Renal pelvis (tissue), 4 donors: ENCODE measurements around the gene ITGA1. TPM values are rescaled to one million over a fixed set of nuclear protein-coding genes. Genes with fewer than 3 reads are reported as not detected.

ENCODE experiments used
- DNase-seq: peaks from one replicate; pipeline ENCODE4 v3.0.0-alpha.2; 2013
- polyA plus RNA-seq, 3 donors: library from polyadenylated mRNA; unstranded; fragments of 120-200 nt; gene quantifications; one replicate each; pipeline ENCODE4 v1.2.1, GENCODE V29; 2013; ENCODE audit not compliant: insufficient read length in 3 of 3

Gene ITGA1
- polyA plus RNA-seq, 3 donors: 46.8 to 57.6 (median 49.1) TPM

GRCh38 chr5:52767766-52768480 lies 19.8 kb upstream of the ITGA1 start:
- no peak for DNase-seq

- DNase-seq: no peak
These were observed 18.7 kb upstream of the ITGA1 start for GRCh38 chr5:52769061-52769460.

- no peak for DNase-seq
These were observed 17.3 kb upstream of the ITGA1 start for GRCh38 chr5:52770287-52770939.

- DNase-seq: no peak
These were observed 16.2 kb upstream of the ITGA1 start for GRCh38 chr5:52771343-52772039.

- DNase-seq: no peak
These were observed 15.0 kb upstream of the ITGA1 start for GRCh38 chr5:52772668-52773067.

- DNase-seq: no peak
These were observed 14.4 kb upstream of the ITGA1 start for GRCh38 chr5:52773342-52773741.

- DNase-seq: no peak
These were observed 13.7 kb upstream of the ITGA1 start for GRCh38 chr5:52774005-52774410.

GRCh38 chr5:52776116-52776515 lies 11.6 kb upstream of the ITGA1 start:
- no peak for DNase-seq

GRCh38 chr5:52777186-52777585 lies 10.5 kb upstream of the ITGA1 start:
- DNase-seq: no peak

- no peak for DNase-seq
These were observed 8.9 kb upstream of the ITGA1 start for GRCh38 chr5:52778781-52779180.

- DNase-seq: no peak
These were observed 8.5 kb upstream of the ITGA1 start for GRCh38 chr5:52779213-52779612.

GRCh38 chr5:52783226-52783959 lies 4.3 kb upstream of the ITGA1 start:
- no peak for DNase-seq

GRCh38 chr5:52784737-52785136 lies 3.0 kb upstream of the ITGA1 start:
- no peak for DNase-seq

- DNase-seq: no peak
These were observed 1.3 kb upstream of the ITGA1 start for GRCh38 chr5:52786391-52786790.

GRCh38 chr5:52786949-52787599 lies 642 bp upstream of the ITGA1 start:
- no peak for DNase-seq

- DNase-seq: no peak
These were observed 747 bp downstream of the ITGA1 start for GRCh38 chr5:52788505-52788821.

- no peak for DNase-seq
These were observed 1.7 kb downstream of the ITGA1 start for GRCh38 chr5:52789378-52789777.

GRCh38 chr5:52789851-52790250 lies 2.1 kb downstream of the ITGA1 start:
- DNase-seq: no peak

- no peak for DNase-seq
These were observed 3.6 kb downstream of the ITGA1 start for GRCh38 chr5:52791366-52791765.

GRCh38 chr5:52794519-52794918 lies 6.8 kb downstream of the ITGA1 start:
- DNase-seq: no peak

- DNase-seq: no peak
These were observed 8.3 kb downstream of the ITGA1 start for GRCh38 chr5:52796031-52796430.

GRCh38 chr5:52796516-52797103 lies 8.9 kb downstream of the ITGA1 start:
- DNase-seq: no peak
